Breast epithelium (tissue), 3 donors: Measurements from ENCODE around the gene FNDC3B.

Experiments used
- CTCF ChIP-seq, 3 donors: fragments of 450-650 bp; IDR thresholded peaks; one replicate each; pipeline ENCODE4 v1.5.1; 2016 to 2017; ENCODE audit warnings: antibody characterized with exemption in 3 of 3, mild to moderate bottlenecking in 3 of 3, moderate library complexity in 3 of 3
- POLR2AphosphoS5 ChIP-seq, 3 donors: sonication (generic); formaldehyde crosslinking; IDR thresholded peaks; one replicate each; pipeline ENCODE4 v1.6.1; 2017; ENCODE audit warnings: antibody characterized with exemption in 3 of 3

DNA sequence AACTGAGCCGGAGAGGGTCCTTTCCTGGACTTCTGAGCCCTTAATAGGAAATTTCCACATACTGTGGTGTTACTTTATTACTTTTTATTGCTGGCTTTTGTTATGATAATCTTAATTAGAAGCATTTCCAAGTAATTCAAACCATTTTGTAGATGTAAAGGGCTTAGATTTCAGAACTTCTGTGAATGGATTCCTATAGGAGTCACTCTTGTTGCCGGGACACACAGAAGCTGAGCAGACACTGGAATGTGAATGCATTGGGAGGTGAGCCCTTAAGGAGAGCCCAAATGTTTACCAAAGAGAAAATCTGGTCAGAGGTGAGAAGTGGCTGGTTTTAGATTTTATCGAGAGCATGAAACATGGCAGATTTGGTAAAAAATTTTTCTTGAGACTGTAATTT, 87.4 kb downstream of the FNDC3B start:
- TF ChIP-seq POLR2AphosphoS5 (IDR thresholded peaks at IDR 0.05): no peak
- no peak for TF ChIP-seq CTCF (IDR thresholded peaks at IDR 0.05)
